ENCODE results near the gene ASTL.
"Not testable (repeated sequence)": the region's sequence is repeated elsewhere in the genome, so short reads cannot be mapped to it uniquely, and the experiment has no call there.

ASTL gene

DNA sequence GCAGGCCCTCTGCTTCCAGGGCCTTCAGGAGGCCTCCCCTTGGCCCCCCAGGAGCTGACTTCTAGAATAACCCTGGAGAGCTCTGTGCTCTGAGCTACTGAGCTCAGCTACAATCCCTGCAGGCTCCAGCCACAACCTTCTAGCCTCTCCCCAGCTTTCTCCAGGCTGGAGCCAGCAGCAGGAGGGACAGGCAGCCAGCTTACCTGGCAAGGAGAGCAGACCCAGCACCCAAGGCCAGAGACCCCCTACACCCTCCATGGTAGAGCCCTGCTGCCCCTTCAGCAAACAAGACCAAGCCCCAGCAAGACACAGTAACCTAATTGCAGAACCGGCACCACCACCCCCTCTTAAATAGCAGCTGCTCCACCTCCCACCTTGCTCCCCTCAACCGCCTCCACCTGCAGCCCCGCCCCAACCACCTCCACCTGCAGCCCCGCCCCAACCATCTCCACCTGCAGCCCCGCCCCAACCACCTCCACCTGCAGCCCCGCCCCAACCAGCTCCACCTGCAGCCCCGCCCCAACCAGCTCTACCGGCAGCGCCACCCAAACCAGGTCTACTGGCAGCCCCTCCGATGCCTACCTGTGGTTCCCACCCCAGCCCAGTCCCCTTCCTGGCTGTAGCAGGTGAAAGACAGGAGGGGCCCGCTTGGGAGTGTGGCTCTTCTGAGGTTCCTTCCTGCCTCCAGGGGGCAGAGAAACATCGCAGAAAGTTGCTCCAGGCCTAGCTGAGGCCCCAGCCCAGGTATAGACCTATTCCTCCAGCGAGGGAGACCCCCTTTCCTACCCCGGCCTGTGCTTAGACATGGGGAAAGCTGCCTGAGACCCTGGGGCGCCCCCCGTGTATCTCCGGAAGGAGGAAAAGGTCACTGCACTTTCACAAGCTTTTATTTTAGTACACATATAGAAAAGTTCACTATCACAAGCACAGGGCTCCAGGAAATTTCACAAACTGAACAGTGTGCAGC lies at the start of gene ASTL:
Gene ASTL, minus strand, starts transcription at position 324 of the 967 bp plus-strand sequence. Its CDS starts 66 bp downstream, at position 258.
- peak; percentile 53 for DNase-seq

DNA sequence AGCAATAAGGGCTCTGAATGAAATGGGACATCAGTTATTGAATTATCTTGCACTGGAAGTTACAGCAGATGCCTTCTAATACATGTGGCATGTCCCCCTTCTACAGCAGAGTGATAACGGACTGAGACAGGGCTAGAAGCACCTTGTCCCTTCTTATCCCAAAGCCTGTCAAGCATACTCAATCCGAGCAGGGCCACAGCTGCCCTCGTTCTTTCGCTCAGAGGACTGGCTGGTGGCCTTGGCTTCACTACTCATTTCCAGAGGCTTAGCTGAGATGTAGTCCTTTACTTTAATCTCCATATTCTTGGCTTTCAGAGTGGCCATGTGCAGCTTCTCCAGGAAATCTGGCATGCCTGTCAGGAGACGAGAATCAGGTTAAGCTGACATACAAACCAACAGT lies 48.3 kb upstream of the ASTL start:
- no peak for DNase-seq

- DNase-seq: no peak
These were observed 47.2 kb upstream of the ASTL start for GRCh38 chr2:96185516-96185915.

DNA sequence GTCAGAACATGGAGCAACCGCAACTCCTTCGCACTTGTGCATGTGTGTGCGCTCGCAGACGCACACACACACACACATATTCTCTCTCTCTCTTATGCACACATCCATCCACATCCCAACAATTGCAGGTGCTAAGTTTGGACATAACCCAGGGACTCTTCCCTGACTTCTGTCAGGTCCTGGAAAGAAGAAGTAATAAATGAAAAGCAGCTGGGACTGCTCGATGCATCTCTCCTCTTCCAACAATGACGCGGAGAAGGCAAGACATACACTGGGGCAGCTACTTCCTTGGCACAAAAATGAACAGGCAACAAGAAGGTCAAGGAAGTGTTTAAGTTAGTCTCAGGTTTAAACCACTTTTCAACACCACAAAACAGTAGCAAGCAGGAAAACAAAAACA lies 46.7 kb upstream of the ASTL start:
- no peak for DNase-seq

DNA sequence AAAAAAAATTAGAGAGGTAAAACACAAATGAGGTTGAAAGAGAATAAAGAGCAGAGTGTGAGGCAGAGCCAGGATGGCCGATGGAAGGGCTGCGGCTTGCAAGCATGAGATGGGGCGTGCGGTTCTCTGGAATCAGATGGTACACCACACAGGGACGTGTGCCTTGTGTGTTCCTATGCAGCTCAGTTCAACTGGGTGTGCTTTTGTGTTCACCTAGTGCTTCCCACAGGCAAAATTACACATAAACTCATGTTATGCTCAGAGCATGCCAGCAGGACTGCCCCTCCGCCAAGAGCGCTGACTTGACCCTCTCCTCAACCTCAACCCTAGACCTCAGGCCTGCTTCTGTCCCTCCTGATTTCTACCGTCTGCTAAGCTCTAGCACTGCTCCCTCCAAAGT lies 45.9 kb upstream of the ASTL start:
- DNase-seq: no peak

DNA sequence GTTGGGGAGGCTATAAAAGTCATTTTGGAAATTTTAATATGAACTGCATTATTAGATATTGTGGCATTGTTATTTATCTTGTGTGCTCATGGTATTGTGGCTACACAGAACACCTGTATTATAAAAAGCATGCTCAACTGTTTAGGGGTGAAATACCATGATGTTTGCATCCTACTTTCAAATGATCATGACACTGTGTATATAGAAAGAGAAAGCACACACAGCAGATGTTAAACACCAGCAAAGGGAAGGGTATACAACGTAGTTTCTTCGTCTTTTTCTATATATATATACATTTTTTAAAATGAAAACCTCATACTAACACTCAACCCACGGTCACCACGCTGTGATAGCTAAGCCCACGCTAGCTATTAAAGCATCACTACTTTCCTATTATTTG lies 43.2 kb upstream of the ASTL start:
- no peak for DNase-seq

GRCh38 chr2:96180521-96180920 lies 42.2 kb upstream of the ASTL start:
- no peak for DNase-seq

GRCh38 chr2:96180002-96180401 lies 41.7 kb upstream of the ASTL start:
- no peak for DNase-seq

- DNase-seq: no peak
These were observed 38.4 kb upstream of the ASTL start for GRCh38 chr2:96176661-96177060.

DNA sequence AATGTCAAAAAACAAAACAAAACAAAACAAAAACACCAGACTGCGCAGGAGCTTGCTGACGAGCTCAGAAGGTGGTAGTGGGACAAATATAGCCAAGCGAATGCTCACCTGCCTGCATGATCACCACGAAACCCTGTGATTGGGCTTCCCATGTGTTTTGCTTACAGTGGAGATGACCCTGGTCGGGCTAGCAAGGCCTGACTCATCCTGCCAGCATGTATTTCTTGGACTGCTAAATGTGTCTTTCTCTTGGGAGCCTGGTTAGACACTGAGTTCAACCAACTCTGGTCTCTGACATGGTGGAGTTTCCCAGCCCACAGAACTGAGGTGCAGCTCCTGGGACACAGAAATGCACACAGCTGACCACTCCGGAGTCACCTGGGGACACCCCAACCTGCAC lies 37.6 kb upstream of the ASTL start:
- DNase-seq: no peak

DNA sequence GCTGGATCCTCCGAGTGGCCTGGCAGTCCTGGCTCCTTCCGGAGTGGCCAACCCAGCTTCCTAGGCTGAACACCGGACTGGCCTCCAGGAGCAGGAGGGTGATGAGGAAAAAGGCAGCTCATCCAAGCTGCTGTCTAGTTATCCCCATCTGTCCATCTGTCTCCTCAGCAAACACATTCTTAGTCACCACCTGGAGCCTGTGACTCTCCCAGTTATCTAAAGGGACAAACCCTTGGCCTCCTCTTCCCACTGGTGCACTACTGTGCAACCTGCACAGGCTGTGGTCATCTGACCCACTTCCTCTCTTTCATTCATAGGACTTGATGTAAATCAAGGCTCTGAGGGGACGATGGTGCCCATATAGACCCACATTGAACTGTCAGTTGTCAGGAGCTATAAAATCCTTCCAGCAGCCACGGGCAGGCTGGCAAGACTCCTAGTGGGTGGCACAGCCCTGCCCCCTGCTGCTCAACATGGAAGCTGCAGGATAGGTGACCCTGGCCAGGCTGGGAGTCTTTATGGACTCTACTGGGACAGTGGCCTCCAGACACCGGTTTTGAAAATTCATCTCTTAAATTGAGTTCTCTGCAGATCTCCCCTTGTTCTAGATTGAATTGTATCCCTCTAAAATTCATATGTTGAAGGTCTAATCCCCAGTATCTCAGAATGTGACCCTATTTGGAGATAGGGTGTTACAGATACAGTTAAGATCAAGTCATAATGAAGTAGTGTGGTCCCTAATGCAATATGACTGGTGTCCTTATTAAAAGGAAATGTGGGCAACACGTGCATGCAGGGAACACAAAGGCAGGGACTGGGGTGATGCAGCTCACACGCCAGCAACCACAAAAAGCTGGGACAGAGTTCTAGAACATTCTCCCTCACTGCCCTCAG lies 36.2 kb upstream of the ASTL start:
- DNase-seq: peak; percentile 77

DNA sequence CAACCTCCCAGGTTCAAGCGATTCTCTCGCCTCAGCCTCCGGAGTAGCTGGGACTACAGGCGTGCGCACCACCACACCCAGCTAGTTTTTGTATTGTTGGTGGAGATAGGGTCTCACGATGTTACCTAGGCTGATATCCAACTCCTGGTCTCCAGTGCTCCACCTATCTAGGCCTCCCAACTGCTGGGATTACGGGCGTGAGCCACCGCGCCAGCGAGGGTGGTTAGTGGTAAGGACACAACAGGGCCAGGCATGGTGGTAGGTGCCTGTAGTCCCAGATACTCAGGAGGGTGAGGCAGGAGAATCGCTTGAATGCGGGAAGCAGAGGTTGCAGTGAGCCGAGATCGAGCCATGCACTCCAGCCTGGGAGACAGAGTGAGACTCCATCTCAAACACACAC lies 33.5 kb upstream of the ASTL start:
- DNase-seq: no peak

- DNase-seq: no peak
These were observed 32.3 kb upstream of the ASTL start for GRCh38 chr2:96170626-96171025.

DNA sequence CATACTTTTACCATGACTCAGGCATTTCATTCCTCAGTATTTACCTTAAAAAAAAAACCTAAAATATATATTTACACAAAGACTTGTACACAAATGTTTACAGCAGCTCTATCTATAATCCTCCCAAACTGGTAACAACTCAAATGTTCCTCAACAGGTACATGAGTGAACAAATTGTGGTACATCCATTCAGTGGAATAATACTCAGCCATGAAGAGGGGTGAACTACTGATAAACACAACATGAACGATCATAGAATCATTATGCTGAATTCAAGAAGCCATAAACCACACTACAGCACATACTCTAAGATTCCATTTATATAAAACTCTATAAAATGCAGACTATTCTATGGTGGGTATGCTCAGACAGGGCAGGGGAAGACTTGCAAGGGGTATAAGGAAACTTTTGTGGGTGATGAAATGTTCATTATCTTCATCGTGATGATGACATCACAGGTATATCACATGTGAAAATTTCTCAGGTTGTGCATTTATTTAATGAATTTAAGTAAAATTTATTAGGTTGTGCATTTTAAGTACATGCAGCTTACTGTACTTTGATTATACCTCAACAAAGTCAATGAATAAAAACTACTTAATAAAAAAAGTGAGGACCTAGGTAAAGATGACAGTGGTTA lies 31.7 kb upstream of the ASTL start:
- DNase-seq: no peak

DNA sequence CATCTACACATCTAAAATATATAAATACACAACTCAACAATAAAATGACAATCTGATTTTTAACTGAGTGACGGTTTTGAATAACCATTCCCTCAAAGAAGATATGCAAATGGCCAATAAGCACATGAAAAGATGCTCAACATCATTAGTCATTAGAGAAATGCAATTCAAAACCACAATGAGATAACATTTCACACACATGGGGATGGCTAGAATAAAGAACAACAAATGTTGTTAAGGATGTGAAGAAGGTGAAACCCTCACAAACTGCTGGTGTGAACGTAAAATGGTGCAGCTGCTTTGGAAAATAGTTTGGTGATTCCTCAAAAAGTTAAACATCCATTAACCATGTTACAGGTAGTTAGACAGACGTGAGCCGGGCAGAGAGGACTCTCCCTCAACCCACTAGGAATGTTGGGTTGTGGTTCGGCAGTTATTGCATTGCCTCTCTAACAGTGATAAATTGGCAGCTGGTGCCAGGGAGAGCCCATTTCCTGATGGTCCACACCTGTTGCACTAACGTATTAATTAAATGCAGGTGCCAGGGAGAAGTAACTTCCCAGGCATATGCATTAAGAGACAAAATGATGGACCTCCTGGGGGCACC lies 29.2 kb upstream of the ASTL start:
- DNase-seq: no peak

DNA sequence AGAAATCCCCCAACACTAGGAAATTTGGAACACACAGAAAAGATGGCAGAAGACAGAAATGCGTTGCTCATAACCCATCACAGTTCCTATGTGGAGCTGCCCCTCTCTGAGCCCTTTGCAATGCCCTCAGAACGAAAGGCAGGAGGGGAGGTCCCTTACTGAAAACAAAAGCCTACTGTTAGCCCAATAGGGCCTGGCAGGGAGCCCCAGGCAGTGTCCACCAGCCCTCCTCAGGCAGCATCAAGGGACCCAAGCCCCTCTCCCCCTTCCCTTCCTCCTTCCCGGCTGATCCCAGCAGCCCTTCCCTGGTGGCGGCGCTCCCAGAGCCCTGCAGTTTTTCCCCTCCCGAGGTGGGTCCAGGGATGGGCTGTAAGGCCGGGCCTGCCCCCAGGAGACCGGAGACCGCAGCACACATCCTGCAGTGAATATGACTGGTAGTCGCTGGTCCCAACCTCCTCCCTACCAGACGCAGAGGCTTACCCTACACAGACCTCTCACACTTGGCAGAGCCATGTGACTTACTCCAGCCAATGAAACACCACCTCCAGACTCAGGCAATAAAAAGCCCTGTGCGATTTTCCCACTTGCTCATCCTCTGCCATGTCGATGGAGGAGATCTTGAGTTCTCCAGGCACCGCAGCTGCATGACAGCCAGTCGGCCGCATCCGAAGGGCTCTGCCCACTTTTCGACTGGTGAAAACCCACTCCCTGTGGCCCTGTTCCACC lies 26.3 kb upstream of the ASTL start:
- DNase-seq: no peak

DNA sequence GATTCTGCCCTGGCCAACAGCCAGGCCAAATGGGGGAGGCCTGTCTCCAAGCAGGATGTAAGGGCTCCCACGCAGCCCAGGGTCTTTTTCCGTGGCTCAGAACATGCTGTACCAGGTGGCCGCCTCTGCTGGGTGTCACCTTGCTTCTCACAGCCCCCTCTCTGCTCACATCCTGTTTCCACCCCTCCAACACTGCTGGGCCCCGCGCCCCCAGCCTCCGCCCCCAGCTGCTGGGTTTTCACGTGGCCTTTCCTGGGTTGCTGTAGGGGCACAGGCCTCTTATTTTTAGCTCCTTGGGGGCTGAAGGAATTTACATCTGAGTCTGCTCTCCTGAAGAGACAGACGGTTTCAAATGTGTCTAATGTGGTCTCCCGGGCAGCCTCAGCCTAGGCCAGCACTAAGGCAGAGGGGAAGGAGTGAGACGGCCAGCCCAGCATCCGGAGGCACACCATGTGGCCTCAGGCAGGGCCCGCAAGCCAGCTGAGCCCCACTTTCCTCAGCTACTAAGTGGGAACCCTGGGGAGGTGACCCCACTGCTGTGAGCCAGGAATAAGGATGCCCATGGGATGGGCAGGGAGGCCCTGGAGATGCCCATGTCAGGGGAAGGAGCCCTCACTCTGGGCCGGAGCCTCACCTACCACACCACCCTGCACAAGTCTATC lies 25.6 kb upstream of the ASTL start:
- DNase-seq: peak; percentile 63

DNA sequence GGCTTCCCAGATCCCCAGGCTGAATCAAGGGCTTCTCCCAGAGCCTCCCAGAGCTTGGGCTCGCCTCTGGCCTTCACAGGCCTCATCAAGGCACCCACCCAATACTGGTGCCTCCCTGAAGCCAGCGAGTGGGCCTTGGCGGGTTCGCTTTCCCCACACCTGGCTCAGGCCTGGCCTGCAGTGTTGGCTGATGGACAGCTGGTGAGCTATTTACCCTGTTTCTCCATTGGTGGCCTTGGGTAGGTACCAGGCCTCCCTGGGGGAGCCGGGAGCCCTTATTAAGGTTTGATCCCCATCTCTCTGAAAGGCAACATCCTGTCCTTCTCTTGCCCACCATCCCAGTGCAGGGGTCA lies 25.1 kb upstream of the ASTL start:
- no peak for DNase-seq

DNA sequence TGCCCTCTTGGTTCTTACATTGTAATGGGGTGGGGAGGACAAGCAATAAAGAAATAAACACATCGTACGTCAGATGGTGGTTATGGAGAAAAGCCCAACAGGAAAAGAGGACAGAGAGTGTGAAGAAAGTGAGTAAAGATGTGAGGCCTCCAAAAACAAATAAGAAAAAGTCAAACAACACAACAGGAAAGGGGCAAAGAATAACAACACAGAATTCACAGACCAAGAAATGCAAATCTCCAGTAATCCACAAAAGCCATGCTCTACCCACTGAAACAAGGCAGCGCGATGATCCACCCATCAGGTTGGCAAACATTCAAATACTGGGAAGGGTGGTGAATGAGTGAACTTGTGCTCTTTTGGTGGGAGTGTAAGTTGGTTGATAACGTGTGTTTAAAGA lies 23.6 kb upstream of the ASTL start:
- DNase-seq: no peak

- not testable (repeated sequence) for DNase-seq
These were observed 22.1 kb upstream of the ASTL start for GRCh38 chr2:96160366-96160765.

DNA sequence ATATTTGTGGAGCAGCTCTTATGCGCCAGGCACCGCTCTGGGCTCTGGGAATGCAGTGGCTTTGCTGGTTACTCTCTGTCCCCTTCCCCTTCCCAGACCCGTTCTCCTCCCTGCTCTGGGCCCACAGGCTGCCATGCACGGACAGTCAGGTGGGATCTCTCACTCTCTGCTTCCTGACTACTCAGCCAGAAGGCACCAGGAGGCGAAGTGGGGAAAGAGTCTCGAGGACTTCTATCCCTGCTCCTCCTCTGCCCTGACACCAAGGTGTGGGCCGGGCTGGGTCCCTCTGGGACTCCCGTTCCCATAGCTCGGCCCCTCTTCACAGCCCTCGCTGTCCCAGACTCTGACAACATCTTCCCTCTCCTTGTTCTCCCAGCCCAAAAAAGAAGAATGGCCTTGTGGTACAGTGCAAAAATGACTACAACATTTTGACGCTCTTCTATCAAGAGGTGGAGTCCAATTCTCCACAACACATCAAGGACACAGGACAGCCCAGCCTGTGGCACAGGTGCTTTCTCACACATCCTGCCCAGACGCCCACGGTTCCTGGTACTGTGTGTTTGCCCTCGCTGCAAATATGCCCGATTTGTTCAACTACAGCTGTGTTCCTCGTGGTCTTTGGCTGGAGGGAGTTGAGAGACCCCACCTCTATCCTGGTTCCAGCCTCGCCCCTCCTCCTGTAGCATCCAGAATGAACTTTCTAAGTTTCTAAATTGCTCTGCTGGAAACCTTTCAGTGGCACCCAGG lies 21.0 kb upstream of the ASTL start:
- no peak for DNase-seq
